IMR-90 (cell line): ENCODE results near the gene ADCY9.

ENCODE experiments used
- BHLHE40 ChIP-seq: fragments of 150-350 bp; IDR thresholded peaks from 2 replicates; pipeline ENCODE4 v1.6.1; 2016; ENCODE audit warnings: mild to moderate bottlenecking, low read depth, low read length
- CHD1 ChIP-seq: IDR thresholded peaks from 2 replicates; pipeline ENCODE4 v1.6.1; 2012; ENCODE audit warnings: low read depth, low read length, improper control_type of control experiment
- FOS ChIP-seq: fragments of 150-350 bp; IDR thresholded peaks from 2 replicates; pipeline ENCODE4 v1.6.1; 2016; ENCODE audit warnings: low read depth, low read length
- POLR2A ChIP-seq: IDR thresholded peaks from 2 replicates; pipeline ENCODE4 v1.6.1; 2012; ENCODE audit warnings: mild to moderate bottlenecking, low read depth, low read length
- TF ChIP-seq, protein P1 (sequence below): conservative IDR thresholded peaks from 2 replicates; pipeline ENCODE4 v1.5.1; 2012; ENCODE audit warnings: mild to moderate bottlenecking, low read depth, low read length, improper control_type of control experiment

DNA sequence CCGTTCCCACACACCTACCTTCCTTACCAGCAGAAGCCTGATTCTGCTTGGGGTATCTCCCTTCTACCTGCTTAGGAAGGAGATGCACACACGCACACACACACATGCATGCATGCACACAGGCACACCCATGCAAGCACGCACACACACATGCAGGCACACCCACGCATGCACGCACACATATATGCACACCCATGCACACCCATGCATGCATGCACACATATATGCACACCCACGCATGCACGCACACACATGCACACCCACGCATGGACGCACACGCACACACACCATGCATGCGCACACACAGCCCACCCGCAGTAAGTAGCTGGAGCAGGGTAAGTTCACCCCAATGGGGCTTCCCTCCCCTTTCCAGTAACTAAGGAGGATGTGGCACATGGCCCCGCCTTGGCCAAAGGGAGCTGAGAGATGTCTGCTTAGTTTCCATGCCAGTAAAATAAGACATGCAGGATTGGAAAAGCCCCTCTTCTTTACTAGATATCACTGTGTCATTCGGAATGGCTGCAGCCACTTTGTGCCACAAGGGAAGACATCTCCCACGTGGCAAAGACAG, 33.7 kb downstream of the ADCY9 start:
- no peak for TF ChIP-seq FOS
- TF ChIP-seq POLR2A = no peak
- TF ChIP-seq BHLHE40 = no peak
- TF ChIP-seq, protein P1, sequence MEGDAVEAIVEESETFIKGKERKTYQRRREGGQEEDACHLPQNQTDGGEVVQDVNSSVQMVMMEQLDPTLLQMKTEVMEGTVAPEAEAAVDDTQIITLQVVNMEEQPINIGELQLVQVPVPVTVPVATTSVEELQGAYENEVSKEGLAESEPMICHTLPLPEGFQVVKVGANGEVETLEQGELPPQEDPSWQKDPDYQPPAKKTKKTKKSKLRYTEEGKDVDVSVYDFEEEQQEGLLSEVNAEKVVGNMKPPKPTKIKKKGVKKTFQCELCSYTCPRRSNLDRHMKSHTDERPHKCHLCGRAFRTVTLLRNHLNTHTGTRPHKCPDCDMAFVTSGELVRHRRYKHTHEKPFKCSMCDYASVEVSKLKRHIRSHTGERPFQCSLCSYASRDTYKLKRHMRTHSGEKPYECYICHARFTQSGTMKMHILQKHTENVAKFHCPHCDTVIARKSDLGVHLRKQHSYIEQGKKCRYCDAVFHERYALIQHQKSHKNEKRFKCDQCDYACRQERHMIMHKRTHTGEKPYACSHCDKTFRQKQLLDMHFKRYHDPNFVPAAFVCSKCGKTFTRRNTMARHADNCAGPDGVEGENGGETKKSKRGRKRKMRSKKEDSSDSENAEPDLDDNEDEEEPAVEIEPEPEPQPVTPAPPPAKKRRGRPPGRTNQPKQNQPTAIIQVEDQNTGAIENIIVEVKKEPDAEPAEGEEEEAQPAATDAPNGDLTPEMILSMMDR = no peak
- no peak for TF ChIP-seq CHD1
